HG03135 (cell line): ENCODE results near the gene PDZRN3.

Source experiments
- ATAC-seq: cut with Tn5 transposase; IDR thresholded peaks from one replicate; pipeline ENCODE4 v1.9.1; 2021; ENCODE audit warnings: mild to moderate bottlenecking, moderate library complexity; ENCODE audit not compliant: unreplicated experiment

Gene PDZRN3

DNA sequence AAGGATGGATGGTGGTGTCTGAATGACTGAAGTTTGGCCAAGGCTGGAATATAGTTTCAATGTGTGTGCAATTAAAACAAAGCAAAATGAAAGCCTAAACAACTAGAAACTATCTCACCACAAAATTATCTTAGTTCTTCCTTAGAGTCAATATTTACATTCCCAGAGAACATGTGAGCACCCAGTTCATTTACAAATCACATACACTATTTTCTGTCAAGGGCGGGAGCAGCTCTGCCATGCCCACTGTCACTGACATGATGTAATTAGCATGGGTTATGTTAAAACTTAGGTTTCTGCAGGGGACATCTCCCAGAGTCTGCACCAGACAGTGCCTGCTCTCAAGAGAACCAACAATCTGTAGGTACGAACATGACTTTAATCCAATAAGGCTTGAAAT lies 65.0 kb downstream of the PDZRN3 start:
- no peak for ATAC-seq

DNA sequence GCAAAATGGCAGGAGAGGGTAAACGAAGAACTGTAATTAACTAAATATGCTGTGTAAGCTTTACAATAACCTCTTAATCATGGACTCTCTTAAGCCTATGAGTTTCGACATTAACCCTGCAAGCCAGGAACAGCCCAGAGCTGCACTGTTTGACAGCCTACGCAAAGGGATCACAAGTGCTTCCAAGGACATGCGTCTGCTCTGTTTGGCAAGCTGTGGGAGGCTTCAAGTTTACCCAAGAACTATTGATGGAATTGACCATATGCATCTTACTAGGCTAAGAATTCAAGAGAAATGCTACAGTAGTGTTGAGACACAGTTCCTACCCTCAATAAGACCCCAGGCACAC lies 66.0 kb downstream of the PDZRN3 start:
- no peak for ATAC-seq

DNA sequence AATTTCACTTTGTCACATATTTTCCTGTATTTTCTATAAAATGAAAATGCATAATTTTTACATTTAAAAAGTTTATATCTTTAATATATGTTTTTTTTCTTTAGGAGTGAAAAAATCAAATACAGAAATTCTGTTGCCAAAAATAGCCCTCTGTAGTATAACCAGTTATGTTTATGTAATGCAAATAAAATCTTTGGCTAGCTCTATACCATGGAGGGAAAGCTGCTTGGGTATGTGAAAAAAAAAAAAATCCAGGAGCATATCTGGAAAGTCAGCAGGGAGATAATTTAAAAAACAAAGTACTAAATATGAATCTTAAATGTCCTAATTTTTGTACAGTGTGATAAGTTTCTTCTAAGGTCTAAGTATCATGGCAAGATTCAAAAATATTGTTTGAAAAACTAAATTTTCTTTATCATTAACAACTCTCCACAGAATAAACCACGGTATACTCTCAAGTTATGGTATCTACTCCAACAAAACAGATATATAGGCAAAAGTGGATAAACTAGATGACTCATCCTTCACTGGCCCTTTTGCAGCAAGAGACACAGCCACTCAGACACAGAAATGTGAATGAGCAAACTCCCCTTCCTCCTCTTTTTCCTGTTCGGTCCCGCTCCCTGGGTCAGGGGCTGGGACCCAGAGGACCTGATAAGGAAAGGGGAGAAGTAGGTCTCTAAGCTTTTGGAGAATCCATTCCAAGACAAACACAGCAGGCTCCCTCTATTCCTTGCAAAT lies 66.6 kb downstream of the PDZRN3 start:
- ATAC-seq: no peak

DNA sequence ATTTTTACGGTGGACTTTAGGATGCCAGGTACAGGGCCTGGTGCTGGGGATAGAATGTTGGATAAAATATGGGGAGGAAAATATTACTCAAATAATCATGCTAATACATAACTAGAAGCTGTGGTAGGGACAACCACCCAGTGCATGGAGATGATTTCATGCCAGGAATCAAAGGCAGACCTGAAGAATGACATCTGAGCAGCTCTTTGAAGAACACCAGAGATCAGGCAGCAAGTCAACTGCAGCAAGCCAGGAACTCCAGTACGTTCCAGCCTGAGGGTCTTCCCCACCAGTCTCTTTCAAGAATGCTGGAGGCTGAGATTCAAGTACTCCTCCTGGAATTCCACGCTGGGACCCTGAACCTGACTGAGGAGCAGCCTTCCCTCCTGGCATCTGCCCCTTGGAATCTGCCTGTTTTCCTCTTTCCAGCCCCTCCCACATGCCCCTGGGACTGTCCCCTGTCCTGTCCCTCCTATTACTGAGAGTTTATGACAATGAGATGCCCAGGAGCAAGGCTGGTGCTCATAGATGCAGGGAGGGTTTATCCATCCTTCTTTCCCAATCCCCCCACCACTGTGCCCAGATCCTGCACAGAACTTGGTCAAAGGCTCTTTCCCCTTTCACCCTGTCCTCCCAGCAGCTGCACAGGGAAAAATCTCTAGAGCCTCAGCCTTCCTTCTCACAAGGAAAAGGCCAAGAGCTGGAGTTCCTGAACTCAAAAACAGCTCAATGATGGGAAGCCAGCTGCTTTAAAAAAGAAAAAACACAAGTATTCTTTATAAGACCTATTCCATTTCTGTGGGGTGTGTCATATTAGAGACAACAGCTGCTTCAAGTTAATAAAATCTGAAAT lies 68.0 kb downstream of the PDZRN3 start:
- ATAC-seq: no peak

DNA sequence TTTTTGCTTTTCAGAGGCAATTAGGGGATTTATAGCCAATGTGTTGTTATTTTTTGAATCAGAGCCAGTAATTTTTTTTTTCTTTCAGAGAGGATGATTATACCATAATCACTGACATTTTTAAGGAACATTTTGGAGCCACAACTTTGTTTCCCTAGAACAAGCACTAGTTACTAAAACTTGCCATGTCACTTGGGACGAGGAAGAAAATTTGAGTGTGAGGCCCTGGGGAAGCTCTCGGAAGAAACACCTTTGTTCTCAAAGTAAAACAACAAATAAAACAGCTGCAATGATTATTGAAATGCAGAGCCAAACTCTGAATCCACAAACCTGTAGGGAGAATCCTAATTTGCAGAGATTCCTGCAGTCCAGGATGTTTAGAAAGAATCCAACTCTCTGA lies 69.7 kb downstream of the PDZRN3 start:
- ATAC-seq: no peak

DNA sequence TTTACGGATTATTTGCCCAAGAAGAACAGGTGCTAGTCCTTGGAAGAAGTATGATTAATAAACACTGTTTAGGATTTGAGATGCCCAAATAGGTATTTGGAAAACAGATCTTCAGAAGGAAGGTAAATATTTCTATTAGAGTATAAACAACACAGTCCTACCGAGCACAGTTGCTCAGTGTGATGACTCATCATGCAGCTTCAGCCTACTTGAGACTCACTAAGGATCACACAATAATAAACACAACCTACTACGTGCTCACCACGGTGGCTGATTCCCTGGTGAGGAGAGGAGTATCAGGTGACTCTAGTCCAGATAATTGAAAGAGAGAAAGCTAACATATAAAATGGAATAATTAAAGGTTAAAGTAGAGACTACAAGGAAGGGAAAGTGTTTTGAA lies 72.0 kb downstream of the PDZRN3 start:
- no peak for ATAC-seq

DNA sequence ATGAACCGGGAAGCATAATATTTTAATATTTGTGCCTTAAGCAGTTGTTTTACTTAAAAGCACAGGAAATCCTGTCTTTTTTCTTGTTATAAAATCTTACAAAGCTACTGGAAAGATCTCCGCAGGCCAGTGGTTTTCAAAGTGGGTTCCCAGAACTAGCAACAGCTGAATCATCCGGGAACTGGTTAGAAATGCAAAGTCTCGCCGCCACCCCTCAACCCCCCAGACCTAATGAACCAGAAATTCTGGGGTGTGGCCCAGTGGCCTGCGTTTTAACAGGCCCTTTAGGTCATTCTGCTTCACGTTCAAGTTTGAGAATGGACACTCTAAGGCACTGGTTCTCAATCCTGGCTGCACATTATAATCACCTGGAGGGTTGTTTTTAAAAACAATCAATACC lies 74.7 kb downstream of the PDZRN3 start:
- ATAC-seq: no peak

DNA sequence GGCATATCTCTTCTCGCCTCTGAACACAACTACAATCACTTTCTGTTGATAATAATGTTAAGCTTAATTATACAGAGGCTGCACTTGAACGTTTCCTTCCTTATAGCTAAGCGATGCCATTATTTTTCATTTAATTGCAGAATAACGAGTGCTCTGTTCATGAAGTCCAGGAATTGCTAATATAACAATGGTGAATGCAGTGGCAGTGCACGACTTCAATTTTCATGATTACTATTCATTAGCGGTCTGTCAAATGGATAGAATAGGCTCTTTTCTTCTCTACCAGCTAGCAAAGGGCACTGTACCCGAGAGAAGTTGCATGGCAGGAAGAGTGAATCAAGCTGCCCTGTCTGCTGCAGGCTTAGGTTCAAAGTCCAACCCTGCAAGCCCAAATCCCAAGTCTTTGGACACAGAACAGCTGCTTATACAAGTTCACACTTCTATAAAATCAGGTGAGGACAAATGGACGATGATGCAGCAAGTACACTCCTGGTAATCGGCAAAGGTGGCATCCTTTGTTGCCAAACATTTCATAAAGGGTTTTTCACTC lies 75.6 kb downstream of the PDZRN3 start:
- ATAC-seq: no peak

DNA sequence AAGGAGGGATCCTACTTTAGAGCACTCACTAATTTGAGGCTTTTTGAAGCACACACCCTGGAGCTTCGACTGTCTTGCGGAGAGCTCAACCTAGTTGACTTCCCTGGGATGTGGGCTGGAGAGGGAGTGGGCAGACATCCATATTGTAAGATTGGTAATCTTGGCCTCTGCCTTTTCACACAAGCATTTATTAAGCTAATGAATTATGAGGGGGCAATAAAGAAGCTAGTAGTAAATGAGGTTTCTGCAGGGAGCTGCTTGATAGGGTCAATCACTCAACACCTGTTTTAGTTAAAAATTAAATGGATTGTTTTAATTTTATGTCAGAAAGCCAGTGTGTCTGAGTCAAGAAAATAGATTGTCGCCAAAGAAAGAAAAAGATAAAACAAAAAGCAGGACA lies 76.3 kb downstream of the PDZRN3 start:
- no peak for ATAC-seq

DNA sequence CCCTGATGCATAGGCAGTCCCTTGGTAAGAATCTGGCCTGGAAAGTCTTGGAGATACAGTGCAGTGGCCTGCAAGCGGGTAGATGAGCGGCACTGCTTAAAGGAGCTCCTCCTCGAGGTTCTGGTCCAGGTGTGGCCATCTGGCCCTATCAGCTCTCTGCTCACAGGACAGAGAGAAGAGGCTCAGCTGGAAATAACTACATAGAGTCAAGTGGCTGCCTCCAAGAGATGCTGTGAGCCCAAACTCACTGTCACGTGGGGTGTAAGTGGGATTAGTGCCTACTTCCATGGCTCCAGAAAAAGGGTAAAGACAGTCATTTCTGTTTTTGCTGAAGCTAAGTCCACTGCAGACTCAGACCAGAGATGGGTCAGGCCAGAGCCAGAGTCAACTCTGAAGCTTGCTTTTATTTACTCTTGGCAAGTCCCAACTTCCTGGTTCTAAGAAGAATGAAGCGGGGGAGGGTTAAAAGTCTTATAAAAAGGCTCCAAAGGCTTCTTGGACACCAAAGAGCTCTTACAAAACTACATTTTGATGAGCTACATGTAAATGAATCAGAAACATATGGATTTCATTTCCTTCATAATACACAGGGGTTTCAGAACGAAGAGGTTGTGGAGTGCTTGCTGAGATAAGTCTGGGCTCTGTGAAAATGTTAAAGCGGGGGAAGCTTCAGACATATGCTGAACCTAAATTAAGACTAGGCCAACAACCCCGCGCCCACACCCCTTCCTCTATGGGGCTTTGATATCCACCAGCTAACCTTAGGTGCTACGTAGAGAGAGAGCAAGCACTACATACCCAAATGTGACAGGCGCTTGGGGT lies 77.1 kb downstream of the PDZRN3 start:
- no peak for ATAC-seq

DNA sequence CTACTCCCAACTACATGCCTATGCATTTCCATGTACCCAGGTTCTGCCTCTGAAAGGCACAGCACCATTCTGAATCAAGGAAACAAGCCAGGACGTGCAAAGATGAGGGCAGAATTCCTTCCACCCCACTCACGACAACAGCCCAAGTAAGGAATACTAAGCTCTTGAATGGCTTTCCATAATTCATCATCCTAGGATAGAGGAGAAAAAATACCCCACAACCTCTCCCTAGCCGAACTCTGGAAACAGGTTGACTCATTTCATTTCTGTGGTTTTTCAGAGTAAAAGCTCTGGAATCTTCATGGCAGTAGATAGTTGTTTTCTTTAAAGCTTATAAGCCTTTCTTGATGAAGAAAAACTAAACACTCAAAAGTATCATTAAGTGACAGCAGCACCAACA lies 77.8 kb downstream of the PDZRN3 start:
- no peak for ATAC-seq

DNA sequence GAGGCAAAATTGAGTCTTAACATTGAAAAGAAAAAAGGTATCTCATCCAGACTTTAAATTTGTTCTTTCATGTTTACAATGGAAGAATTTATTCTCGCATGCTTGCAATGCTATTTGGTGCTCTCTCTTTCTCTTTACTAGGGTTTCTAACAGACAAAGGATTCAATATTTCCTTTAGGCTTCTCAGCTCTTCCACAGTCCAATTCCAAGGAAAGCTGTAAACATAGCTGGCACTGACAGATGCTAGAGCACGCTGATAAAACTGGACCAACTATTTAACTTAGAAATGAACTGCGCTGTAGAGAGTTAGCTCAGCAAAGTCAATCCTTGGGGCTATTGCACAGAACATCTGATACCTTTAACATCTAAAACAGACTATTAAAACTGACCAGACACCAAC lies 81.3 kb downstream of the PDZRN3 start:
- ATAC-seq: no peak

DNA sequence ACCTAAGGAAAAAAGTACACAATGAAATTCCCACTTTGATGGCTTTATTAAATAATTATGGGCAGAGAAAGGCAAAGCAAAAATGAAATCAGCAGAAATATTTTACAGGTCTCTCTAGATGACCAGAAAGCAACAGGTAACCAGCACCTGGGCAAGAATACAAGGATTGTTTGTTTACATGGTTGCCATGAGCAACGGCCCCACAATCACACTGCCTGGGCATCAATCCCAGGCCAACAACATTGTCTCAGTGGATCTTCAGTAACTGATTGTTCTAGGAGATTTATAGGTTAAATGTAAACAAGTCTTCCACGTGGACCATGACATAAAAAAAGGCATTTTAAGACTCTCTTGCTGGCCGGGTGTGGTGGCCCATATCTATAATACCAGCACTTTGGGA lies 82.6 kb downstream of the PDZRN3 start:
- ATAC-seq: no peak

DNA sequence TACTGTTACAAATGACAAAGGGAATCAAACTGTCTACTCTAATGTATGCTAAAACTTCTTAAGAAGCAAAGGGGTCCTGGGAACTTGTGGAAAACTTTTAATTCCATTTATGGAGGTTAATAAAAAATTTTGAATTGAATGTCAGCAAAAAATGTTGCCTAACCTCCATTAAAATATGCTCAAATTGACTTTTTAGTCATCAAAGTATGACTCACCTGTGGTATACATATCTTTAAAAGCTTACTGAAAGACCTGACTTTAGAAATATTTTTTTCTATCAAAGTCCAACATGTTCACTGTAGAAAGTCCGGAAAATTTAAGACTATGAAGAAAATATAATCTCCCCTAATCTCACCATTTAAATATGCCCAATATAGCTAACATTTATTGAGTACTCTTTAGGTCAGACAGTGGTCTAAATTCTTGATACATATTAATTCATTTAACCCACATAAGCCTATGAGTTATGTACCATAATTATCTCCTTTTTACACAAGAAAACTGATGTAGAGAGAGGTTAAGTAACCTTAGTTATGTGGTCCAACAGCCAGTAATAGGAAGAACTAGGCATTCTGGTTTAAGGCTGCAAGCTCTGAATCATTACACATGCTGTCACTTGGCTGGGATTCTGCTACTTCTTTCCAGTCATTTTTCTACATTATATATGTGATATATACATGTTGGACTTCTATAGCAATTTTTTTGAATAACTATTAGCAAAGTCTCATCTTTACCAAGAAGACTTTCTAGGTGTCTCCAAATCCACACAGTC lies 83.6 kb downstream of the PDZRN3 start:
- ATAC-seq: no peak

DNA sequence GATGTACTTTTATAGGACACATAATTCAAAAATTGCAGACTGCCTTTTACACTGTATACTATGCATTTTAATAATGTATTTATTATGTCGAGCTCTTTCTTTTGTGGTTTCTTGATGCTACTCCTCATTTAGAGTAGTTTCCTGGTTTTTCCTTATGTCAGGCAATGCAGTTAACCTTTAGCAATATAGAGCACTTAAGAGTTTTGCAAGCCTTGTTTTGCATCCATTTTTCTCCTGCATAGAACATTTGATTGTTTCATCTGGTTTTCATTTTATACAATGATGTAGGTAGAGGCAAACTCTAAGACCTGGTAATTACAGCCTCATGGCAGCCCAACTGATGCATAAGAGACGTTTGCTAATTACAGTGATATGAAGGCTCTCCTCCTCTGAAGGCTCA lies 86.3 kb downstream of the PDZRN3 start:
- no peak for ATAC-seq

DNA sequence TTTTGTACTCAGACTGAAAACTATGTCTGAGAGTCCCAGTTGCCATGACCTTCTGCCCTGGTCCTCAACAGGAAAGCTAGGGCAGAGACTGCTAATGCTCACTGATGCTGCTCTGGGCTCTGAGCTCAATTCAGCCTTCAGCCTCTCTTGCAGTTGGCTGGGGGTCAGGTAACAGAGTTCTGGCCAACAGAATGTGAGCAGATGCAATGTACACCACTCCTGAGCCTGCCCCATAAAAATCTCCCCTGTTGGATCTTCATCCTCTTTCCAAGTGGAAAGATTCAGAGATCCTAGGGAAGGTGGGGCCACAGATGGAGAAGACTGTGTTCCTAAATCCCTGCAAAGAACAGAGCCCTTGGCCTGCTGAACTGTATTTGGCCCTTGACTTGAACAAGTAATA lies 87.8 kb downstream of the PDZRN3 start:
- ATAC-seq: no peak

DNA sequence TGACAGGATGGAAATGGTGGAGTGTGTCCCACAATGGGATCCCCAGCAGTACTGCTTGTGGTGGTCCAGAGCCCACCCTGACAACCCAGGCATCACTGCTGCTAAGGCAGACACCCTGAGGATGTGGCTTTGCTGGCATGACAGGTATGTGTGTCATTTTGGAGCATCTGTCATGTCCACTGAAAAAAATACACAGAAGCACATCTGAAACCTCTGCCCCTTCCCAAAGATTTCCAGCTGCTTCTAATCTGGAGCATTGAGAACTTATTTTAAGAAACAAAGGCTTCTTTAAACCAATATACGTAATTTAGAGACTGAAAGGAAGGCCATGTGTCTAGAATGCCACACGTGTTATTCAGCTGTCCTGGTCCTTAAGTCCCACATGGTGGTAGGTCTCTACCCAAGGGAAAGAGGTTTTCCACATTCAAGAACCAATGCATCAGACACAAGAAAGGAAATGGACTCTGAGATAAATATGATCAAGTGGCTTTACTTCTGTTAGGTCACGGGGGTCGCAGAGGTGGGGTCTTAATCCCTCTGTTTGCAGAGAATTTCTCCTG lies 88.3 kb downstream of the PDZRN3 start:
- no peak for ATAC-seq

DNA sequence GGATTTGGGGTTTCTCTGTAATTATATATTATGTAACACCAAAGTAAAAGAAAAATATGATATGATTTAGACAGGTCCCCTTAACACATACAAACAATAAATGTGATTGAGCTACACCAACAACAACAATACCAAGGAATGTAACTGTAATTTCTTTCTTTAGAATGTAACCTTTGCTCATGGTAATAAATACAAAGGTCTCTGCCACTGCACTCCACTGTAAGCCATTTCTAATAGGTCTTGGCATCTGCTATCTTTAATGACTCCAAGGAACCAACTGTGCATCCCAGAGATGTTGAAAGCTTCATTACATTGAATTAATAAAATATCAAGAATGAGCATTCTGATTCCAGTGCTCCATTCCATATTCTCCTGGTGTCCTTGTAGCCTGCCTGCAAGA lies 88.8 kb downstream of the PDZRN3 start:
- ATAC-seq: no peak

DNA sequence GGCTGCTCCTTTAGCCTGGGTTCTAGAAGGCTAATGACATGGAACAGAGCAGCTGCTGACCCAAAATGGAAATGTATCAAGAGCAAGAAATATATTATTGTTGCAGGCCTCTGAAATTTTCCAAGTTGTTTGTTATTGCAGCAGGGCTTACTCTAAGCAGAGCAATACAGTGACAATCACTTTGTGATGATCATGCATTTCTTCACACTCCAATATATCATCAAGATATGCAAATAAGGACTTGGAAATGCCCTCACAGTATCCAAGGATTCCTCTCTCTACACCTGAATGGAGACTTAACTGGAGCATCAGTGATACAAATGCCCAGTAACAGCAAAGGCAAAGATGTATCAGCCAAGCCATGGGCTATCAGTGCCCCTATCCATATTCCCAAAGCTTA lies 89.6 kb downstream of the PDZRN3 start:
- ATAC-seq: no peak

DNA sequence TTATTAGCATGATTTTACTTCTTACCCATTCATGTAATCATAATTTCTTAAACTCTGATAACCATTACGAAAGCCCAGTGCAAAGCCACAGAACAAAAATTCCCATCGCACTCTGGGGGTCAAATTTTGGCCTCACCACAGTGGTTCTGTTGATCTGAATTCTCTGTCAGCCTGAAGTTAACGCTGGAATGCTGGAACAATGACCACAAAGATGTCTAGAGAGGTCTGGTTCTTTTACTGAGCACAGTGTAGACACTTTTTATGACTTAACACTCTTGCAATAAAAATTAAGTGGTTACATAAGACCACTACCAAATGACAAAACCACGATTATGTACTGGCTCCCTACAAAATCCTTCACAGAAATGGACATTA lies 94.7 kb downstream of the PDZRN3 start:
- ATAC-seq: no peak
